Coronary artery (tissue), 2 donors: ENCODE measurements around the gene NEO1.

Experiments
- DNase-seq: peaks from one replicate; pipeline ENCODE4 v3.0.0-alpha.2; 2017; ENCODE audit warnings: low spot score
- H3K27ac ChIP-seq, 2 donors: fragments of 200-600 bp; sonication (generic); one replicate each; pipeline ENCODE4 v1.5.1; 2016 to 2019
- H3K4me3 ChIP-seq: fragments of 200-600 bp; sonication (generic); 2 replicates; pipeline ENCODE4 v1.5.1; 2016; ENCODE audit warnings: mild to moderate bottlenecking, moderate library complexity
- CTCF ChIP-seq: fragments of 200-600 bp; sonication (generic); IDR thresholded peaks from one replicate; pipeline ENCODE4 v1.5.1; 2019; ENCODE audit warnings: antibody characterized with exemption

NEO1 gene

GRCh38 chr15:73329501-73330200 is 277.4 kb downstream of the NEO1 start:
- no peak overlapping the region for H3K4me3 ChIP-seq
- no peak for TF ChIP-seq CTCF
- no peak for DNase-seq
- H3K27ac ChIP-seq: no peak overlapping the region

GRCh38 chr15:73330206-73331051 is 278.2 kb downstream of the NEO1 start:
- DNase-seq: no peak
- Histone ChIP-seq H3K4me3 (no peak overlapping the region), H3K27ac (no peak overlapping the region)
- no peak for TF ChIP-seq CTCF

- no peak for TF ChIP-seq CTCF
- no peak for DNase-seq
- Histone ChIP-seq H3K27ac (no peak overlapping the region), H3K4me3 (no peak overlapping the region)
Measured at GRCh38 chr15:73331501-73331900, 279.2 kb downstream of the NEO1 start.

GRCh38 chr15:73331991-73332925 is 280.0 kb downstream of the NEO1 start:
- no peak for TF ChIP-seq CTCF
- no peak overlapping the region for H3K4me3 ChIP-seq
- H3K27ac ChIP-seq: no peak overlapping the region
- no peak for DNase-seq

GRCh38 chr15:73333001-73333400 is 280.7 kb downstream of the NEO1 start:
- no peak for DNase-seq
- no peak for TF ChIP-seq CTCF
- H3K4me3 ChIP-seq: no peak overlapping the region

GRCh38 chr15:73334086-73334485 is 281.8 kb downstream of the NEO1 start:
- Histone ChIP-seq H3K27ac (no peak overlapping the region), H3K4me3 (no peak overlapping the region)
- TF ChIP-seq CTCF: no peak
- DNase-seq: no peak

More at GRCh38 chr15:73333001-73333400, 280.7 kb downstream of the NEO1 start:
- no peak overlapping the region for H3K27ac ChIP-seq
